Kidney (tissue), 14 donors: Measurements from ENCODE around the gene GATAD2B. TPM values are rescaled to one million over a fixed set of nuclear protein-coding genes. Genes with fewer than 3 reads are reported as not detected.

Experiments used
- DNase-seq, 5 donors: peaks; one replicate each; pipeline ENCODE4 v3.0.0-alpha.2; 2013 to 2020
- FAIRE-seq: peaks from 2 replicates; lab custom pipeline; 2012; peaks lifted over from hg19 to GRCh38; lab: Jason Lieb, UNC
- H3K27ac ChIP-seq, 2 donors: one replicate each; pipeline ENCODE4 v1.7.0; 2013; ENCODE audit warnings: low read depth in 2 of 2, low read length in 2 of 2, inconsistent platforms in 1 of 2
- H3K27me3 ChIP-seq: one replicate; pipeline ENCODE4 v1.7.1; 2013; ENCODE audit warnings: low read length, inconsistent platforms; ENCODE audit not compliant: control insufficient read depth, insufficient read depth
- H3K36me3 ChIP-seq, 3 donors: one replicate each; pipeline versions ENCODE4 v1.7.0 to v1.7.1; 2013; ENCODE audit warnings: low read length in 3 of 3, control low read depth in 1 of 3, inconsistent platforms in 1 of 3; ENCODE audit not compliant: insufficient read depth in 3 of 3, control insufficient read depth in 2 of 3
- H3K4me1 ChIP-seq, 3 donors: one replicate each; pipeline versions ENCODE4 v1.7.0 to v1.7.1; 2013; ENCODE audit warnings: low read length in 3 of 3, inconsistent platforms in 1 of 3, low read depth in 1 of 3; ENCODE audit not compliant: control insufficient read depth in 2 of 3, insufficient read depth in 2 of 3
- H3K4me3 ChIP-seq, 3 donors: one replicate each; pipeline versions ENCODE4 v1.7.0 to v1.8.1; 2013; ENCODE audit warnings: low read length in 3 of 3, control low read depth in 1 of 3, inconsistent platforms in 1 of 3
- H3K9ac ChIP-seq, 3 donors: one replicate each; pipeline versions ENCODE4 v1.7.0 to v1.7.1; 2013; ENCODE audit warnings: low read length in 3 of 3, control low read depth in 1 of 3, inconsistent platforms in 1 of 3
- H3K9me3 ChIP-seq, 3 donors: one replicate each; pipeline versions ENCODE4 v1.7.0 to v1.7.1; 2013; ENCODE audit warnings: low read length in 3 of 3, control low read depth in 1 of 3, inconsistent platforms in 1 of 3; ENCODE audit not compliant: control insufficient read depth in 2 of 3, insufficient read depth in 1 of 3
- intact Hi-C: fragments of 100-400 bp; cut with DNase I; formaldehyde crosslinking; loops from one replicate; pipeline ENCODE4 v1.11.1; 2022
- polyA plus RNA-seq: library from polyadenylated mRNA; stranded (reverse); fragments of 350-450 nt; fragmentation: Illumina TruSeq; extraction: RNeasy Lipid Tissue Mini Kit (QIAGEN cat#74804); gene quantifications from one replicate; pipeline ENCODE4 v1.2.3, GENCODE V29; 2014; ENCODE audit warnings: low read depth, low replicate concordance; ENCODE audit not compliant: insufficient read depth
- total RNA-seq: library from RNA; stranded (reverse); fragmentation: NEBNext Ultra II Directional; extraction: Animal tissue kit (Norgen Biotek cat#: 25700); gene quantifications from one replicate; pipeline ENCODE4 v1.2.1, GENCODE V29; 2021
- TF ChIP-seq, protein P1 (sequence below): IDR thresholded peaks from 3 replicates; pipeline ENCODE4 v1.5.1; 2012; ENCODE audit warnings: mild to moderate bottlenecking, moderate library complexity, borderline replicate concordance; ENCODE audit not compliant: insufficient read depth; ENCODE audit errors: extremely low read depth
- donor health status: control.
- donor health status: control.
- donor health status: control.
- donor health status: control.
- donor health status: control.
- donor health status: DM: yes; HTN: yes; CAD: no.
- donor health status: Normal renal cell carcinoma (clear cell type).

GATAD2B gene
- total and polyA plus RNA-seq, 2 donors from 2014 or later: 3.6 to 49.0 TPM

DNA sequence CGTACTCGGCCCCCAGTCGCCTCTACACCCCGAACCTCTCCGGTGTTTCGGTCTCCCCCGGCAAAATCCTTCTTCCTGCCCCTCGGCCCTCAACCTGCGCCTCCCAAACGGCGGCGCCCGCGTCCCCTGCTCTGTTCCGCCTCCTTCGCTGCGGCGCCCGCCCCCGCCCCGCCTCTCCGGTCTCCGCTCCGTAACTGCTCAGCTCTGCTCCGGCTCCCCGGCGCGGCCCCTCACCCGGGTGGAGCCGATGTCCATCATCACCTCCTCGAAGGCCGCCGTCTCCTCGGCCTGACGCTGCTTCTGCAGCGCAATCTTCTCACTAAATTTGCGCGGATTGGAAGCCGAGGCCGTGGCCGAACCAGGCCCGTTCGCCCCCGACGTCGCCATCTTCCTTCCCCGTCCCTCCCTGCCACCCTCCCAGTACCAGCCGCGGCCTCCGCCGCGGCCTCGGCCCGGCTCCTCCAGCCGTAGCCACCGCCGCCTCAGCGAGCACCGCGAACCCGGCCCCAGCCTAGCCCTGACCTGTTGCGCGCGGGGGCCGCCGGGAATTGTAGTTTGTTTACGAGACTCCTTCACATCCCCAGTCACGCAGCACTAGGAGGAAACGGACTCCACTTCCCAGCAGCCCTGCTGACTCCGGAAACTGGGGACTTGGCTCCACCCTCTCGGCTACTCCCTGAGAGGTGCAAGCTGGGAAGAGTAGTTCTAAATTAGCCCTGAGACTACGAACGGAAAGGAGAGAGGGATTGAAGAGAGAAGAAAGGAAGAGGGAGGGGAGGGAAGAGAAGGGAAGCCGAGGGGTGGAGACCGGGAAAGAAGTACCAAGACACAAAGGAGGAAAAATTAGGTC lies 35.6 kb upstream of the GATAD2B start, which contains the start of gene CRTC2:
Gene CRTC2, minus strand, starts transcription at position 502 of the 850 bp plus-strand sequence. Its CDS starts 115 bp downstream, at position 387.
- peaks cover 0 to 16% (median 6%) of the 10 kb centered on the region in 3 donors for H3K36me3 ChIP-seq
- peak within 1 kb of the TSS; percentile 56 to 99 (median 88) for H3K9ac ChIP-seq
- TF ChIP-seq, protein P1, sequence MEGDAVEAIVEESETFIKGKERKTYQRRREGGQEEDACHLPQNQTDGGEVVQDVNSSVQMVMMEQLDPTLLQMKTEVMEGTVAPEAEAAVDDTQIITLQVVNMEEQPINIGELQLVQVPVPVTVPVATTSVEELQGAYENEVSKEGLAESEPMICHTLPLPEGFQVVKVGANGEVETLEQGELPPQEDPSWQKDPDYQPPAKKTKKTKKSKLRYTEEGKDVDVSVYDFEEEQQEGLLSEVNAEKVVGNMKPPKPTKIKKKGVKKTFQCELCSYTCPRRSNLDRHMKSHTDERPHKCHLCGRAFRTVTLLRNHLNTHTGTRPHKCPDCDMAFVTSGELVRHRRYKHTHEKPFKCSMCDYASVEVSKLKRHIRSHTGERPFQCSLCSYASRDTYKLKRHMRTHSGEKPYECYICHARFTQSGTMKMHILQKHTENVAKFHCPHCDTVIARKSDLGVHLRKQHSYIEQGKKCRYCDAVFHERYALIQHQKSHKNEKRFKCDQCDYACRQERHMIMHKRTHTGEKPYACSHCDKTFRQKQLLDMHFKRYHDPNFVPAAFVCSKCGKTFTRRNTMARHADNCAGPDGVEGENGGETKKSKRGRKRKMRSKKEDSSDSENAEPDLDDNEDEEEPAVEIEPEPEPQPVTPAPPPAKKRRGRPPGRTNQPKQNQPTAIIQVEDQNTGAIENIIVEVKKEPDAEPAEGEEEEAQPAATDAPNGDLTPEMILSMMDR: no peak
- no peaks in the 10 kb centered on the region for H3K27me3 ChIP-seq
- FAIRE-seq (peak; percentile 86), DNase-seq (peak; percentile 99 to 100 (median 99))
- intact Hi-C loops: no loop called here
- H3K9me3 ChIP-seq: no peaks in the 10 kb centered on the region
- H3K4me3 ChIP-seq: peak within 1 kb of the TSS; percentile 69 to 94 (median 85)
- H3K27ac ChIP-seq: peak within 1 kb of the TSS; percentile 85 to 90
- peaks cover 0 to 38% (median 24%) of the 10 kb centered on the region in 3 donors for H3K4me1 ChIP-seq

DNA sequence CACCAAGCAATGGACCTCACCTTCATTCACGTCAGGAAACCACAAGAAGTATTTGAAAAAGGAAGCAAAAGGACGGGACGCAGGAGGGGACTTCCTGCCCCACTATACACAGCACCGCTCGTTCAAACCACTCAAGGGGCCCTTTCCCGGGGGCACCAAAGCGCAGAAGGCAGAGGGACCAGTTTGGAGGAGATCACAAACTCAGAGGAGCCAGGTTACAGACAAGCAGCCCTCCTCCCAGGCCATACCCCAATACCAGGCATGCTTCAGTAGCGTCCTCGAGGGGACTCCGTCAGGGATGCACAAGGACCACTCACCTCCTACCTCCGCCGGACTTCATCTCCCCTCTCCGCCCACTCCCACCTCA lies 35.0 kb upstream of the GATAD2B start:
- intact Hi-C loops: no loop called here
- TF ChIP-seq, protein P1: no peak
- no peaks in the 10 kb centered on the region for H3K9me3 ChIP-seq
- no peaks in the 10 kb centered on the region for H3K27me3 ChIP-seq
- H3K9ac ChIP-seq: peak overlapping the region; percentile 56 to 99 (median 88)
- H3K36me3 ChIP-seq: peaks cover 0 to 17% (median 9%) of the 10 kb centered on the region in 3 donors
- peak in 1 of 5 donors; percentile 57 for DNase-seq
- H3K4me3 ChIP-seq: peak overlapping the region; percentile 69 to 94 (median 85)
- H3K27ac ChIP-seq: peak overlapping the region; percentile 85 to 90
- peaks cover 0 to 34% (median 24%) of the 10 kb centered on the region in 3 donors for H3K4me1 ChIP-seq
- FAIRE-seq: no peak

DNA sequence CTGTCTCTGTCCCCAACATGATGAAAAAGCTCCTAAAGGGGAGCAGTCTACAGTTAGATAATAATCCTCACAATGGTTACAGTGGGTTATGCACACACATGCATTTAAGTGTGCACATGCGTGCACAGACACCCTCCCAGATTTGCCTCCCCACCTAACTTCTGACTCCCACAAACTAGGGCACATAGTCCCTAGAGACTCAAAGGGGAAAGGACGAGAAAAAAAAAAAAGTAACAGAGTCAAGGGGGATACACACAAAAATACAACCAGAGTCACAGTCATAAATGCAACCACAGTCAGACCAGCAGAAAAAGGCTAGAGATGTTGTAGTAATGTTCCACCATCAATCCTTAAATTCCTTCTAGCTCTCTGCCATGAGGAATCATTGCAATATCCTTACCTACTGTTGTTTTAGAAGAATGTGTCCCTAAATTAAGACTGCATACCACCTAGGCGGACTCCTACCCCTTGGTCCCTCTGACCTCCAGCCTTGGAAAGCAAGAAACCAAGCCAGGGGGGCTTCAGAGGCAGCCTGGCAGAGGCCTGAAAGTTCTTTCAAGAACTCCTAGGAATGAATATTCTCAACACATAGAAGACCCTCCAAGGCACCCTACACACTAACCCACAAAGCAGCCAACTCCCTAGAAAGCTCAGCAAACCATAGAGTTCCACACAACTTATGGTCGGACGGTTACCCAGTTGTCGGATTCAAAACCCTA lies 34.4 kb upstream of the GATAD2B start:
- Histone ChIP-seq H3K27me3 (no peaks in the 10 kb centered on the region), H3K9ac (peak overlapping the region; percentile 56 to 99 (median 88)), H3K4me3 (peak overlapping the region; percentile 69 to 94 (median 85)), H3K36me3 (peaks cover 0 to 22% (median 14%) of the 10 kb centered on the region in 3 donors), H3K9me3 (no peaks in the 10 kb centered on the region), H3K4me1 (peaks cover 0 to 29% (median 18%) of the 10 kb centered on the region in 3 donors), H3K27ac (no peak overlapping the region)
- intact Hi-C loops: no loop called here
- DNase-seq (peak in 1 of 5 donors; percentile 13), FAIRE-seq (no peak)
- TF ChIP-seq, protein P1: no peak
